Measurements from ENCODE around the gene GNGT2.

GNGT2 gene

GRCh38 chr17:49198211-49198610 is 12.2 kb downstream of the GNGT2 start:
- DNase-seq (ENCODE audit: extremely low read depth, insufficient read length): no peak
- no peak for TF ChIP-seq CTCF (IDR thresholded peaks at IDR 0.05; ENCODE audit: insufficient read depth, low read length, poor library complexity, severe bottlenecking)
- Histone ChIP-seq H3K4me3 (replicated peaks; ENCODE audit: low read depth, low read length) (no peak overlapping the region), H3K27me3 (replicated peaks; ENCODE audit: control insufficient read depth, insufficient read depth, low read length) (no peaks in the 10 kb centered on the region), H3K36me3 (ENCODE audit: control insufficient read depth, insufficient read depth, low read length) (peaks cover 2% of the 10 kb centered on the region)

- H3K27me3 ChIP-seq (replicated peaks; ENCODE audit: control insufficient read depth, insufficient read depth, low read length): no peaks in the 10 kb centered on the region
- DNase-seq (ENCODE audit: extremely low read depth, insufficient read length): no peak
- H3K4me3 ChIP-seq (replicated peaks; ENCODE audit: low read depth, low read length): no peak overlapping the region
- H3K36me3 ChIP-seq (ENCODE audit: control insufficient read depth, insufficient read depth, low read length): peaks cover 2% of the 10 kb centered on the region; the same call in 1 of the 2 replicates
- no peak for TF ChIP-seq CTCF (IDR thresholded peaks at IDR 0.05; ENCODE audit: insufficient read depth, low read length, poor library complexity, severe bottlenecking)
Measured at GRCh38 chr17:49197346-49197998, 12.9 kb downstream of the GNGT2 start.

GRCh38 chr17:49196520-49196919 is 13.9 kb downstream of the GNGT2 start:
- Histone ChIP-seq H3K27me3 (replicated peaks; ENCODE audit: control insufficient read depth, insufficient read depth, low read length) (no peaks in the 10 kb centered on the region), H3K36me3 (ENCODE audit: control insufficient read depth, insufficient read depth, low read length) (peaks cover 2% of the 10 kb centered on the region; the same call in 1 of the 2 replicates), H3K4me3 (replicated peaks; ENCODE audit: low read depth, low read length) (no peak overlapping the region)
- no peak for TF ChIP-seq CTCF (IDR thresholded peaks at IDR 0.05; ENCODE audit: insufficient read depth, low read length, poor library complexity, severe bottlenecking)
- no peak for DNase-seq (ENCODE audit: extremely low read depth, insufficient read length)

- H3K36me3 ChIP-seq (ENCODE audit: control insufficient read depth, insufficient read depth, low read length): no peaks in the 10 kb centered on the region
- no peak for TF ChIP-seq CTCF (IDR thresholded peaks at IDR 0.05; ENCODE audit: insufficient read depth, low read length, poor library complexity, severe bottlenecking)
- no peaks in the 10 kb centered on the region for H3K27me3 ChIP-seq (replicated peaks; ENCODE audit: control insufficient read depth, insufficient read depth, low read length)
- no peak overlapping the region for H3K4me3 ChIP-seq (replicated peaks; ENCODE audit: low read depth, low read length)
- DNase-seq (ENCODE audit: extremely low read depth, insufficient read length): no peak
Measured at GRCh38 chr17:49195751-49196150, 14.6 kb downstream of the GNGT2 start.

GRCh38 chr17:49194297-49194607 is 16.1 kb downstream of the GNGT2 start:
- no peak for DNase-seq (ENCODE audit: extremely low read depth, insufficient read length)
- H3K4me3 ChIP-seq (replicated peaks; ENCODE audit: low read depth, low read length): no peak overlapping the region; the same call in 1 of the 2 replicates
- no peaks in the 10 kb centered on the region for H3K27me3 ChIP-seq (replicated peaks; ENCODE audit: control insufficient read depth, insufficient read depth, low read length)
- H3K36me3 ChIP-seq (ENCODE audit: control insufficient read depth, insufficient read depth, low read length): no peaks in the 10 kb centered on the region
- no peak for TF ChIP-seq CTCF (IDR thresholded peaks at IDR 0.05; ENCODE audit: insufficient read depth, low read length, poor library complexity, severe bottlenecking)

Data from GM06990 (cell line).